Gastrocnemius medialis (tissue), 4 donors: Measurements from ENCODE around the gene ME2.

Source experiments
- POLR2A ChIP-seq, 2 donors: fragments of 450-650 bp; IDR thresholded peaks; one replicate each; pipeline ENCODE4 v1.6.1; 2017; ENCODE audit warnings: antibody characterized with exemption in 2 of 2, mild to moderate bottlenecking in 2 of 2, moderate library complexity in 2 of 2
- TF ChIP-seq, protein P1 (sequence below), 5 experiments: fragments of 450-650 bp in 3 of 5; fragments of 200-600 bp in 2 of 5; sonication (generic) in 2 of 5; IDR thresholded peaks in 4 of 5; conservative IDR thresholded peaks in 1 of 5; 1 replicate in 4 of 5; 2 replicates in 1 of 5; pipeline ENCODE4 v1.5.1; 2016 to 2019; ENCODE audit warnings: antibody characterized with exemption in 5 of 5, mild to moderate bottlenecking in 3 of 5, moderate library complexity in 3 of 5

DNA sequence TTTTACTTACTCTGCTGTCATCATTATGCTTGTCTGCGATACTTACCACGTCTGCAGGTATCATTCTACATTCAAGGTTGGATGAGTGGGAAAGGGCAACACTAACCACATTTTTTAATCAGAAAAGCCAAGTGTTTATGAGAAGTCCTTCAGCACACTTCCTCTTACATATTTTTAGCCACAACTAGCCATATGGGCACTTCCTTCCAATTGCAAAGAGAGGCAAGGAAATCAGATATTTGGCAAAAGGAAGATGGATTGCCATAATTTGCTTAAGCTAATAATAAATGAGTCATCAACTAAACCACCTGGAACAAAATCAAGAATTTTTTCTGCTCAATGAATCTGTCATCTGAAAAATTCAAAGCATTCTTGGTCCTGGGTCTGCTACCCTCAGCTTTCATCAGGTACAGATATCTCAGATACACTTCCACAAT is 42.4 kb upstream of the ME2 start:
- TF ChIP-seq, protein P1, sequence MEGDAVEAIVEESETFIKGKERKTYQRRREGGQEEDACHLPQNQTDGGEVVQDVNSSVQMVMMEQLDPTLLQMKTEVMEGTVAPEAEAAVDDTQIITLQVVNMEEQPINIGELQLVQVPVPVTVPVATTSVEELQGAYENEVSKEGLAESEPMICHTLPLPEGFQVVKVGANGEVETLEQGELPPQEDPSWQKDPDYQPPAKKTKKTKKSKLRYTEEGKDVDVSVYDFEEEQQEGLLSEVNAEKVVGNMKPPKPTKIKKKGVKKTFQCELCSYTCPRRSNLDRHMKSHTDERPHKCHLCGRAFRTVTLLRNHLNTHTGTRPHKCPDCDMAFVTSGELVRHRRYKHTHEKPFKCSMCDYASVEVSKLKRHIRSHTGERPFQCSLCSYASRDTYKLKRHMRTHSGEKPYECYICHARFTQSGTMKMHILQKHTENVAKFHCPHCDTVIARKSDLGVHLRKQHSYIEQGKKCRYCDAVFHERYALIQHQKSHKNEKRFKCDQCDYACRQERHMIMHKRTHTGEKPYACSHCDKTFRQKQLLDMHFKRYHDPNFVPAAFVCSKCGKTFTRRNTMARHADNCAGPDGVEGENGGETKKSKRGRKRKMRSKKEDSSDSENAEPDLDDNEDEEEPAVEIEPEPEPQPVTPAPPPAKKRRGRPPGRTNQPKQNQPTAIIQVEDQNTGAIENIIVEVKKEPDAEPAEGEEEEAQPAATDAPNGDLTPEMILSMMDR (IDR thresholded peaks at IDR 0.05 in 4 of 5, conservative IDR thresholded peaks at IDR 0.05 in 1 of 5) = no peak
- TF ChIP-seq POLR2A (IDR thresholded peaks at IDR 0.05) = no peak
